Fibroblast of gingiva (primary cell): ENCODE measurements around the gene MYO3B.
A peak's percentile ranks its signal among the peaks of the same experiment; 100 is the strongest.
"Not testable (repeated sequence)": the region's sequence is repeated elsewhere in the genome, so short reads cannot be mapped to it uniquely, and the experiment has no call there.

ENCODE experiments used
- DNase-seq: peaks from one replicate; pipeline ENCODE4 v3.0.0-alpha.2; 2011; ENCODE audit warnings: low read depth

The MYO3B gene

GRCh38 chr2:170639635-170640034 is 461.7 kb downstream of the MYO3B start:
- no peak for DNase-seq

GRCh38 chr2:170641961-170642360 is 464.0 kb downstream of the MYO3B start:
- no peak for DNase-seq

- no peak for DNase-seq
Observed at GRCh38 chr2:170643346-170643745, 465.4 kb downstream of the MYO3B start.

- DNase-seq, result no peak
Observed at GRCh38 chr2:170647741-170648436, 469.9 kb downstream of the MYO3B start.

- DNase-seq, result no peak
Observed at GRCh38 chr2:170651624-170652325, 473.8 kb downstream of the MYO3B start.

GRCh38 chr2:170652637-170653417 is 474.9 kb downstream of the MYO3B start:
- no peak for DNase-seq

GRCh38 chr2:170656669-170657068 is 478.7 kb downstream of the MYO3B start:
- DNase-seq, result no peak

GRCh38 chr2:170660409-170660808 is 482.5 kb downstream of the MYO3B start:
- DNase-seq, result peak; percentile 38

GRCh38 chr2:170665743-170666142 is 487.8 kb downstream of the MYO3B start:
- no peak for DNase-seq

- DNase-seq, result no peak
Observed at GRCh38 chr2:170669909-170670308, 492.0 kb downstream of the MYO3B start.

- no peak for DNase-seq
Observed at GRCh38 chr2:170670651-170671050, 492.7 kb downstream of the MYO3B start.

GRCh38 chr2:170671079-170671478 is 493.1 kb downstream of the MYO3B start:
- no peak for DNase-seq

GRCh38 chr2:170674282-170674681 is 496.3 kb downstream of the MYO3B start:
- not testable (repeated sequence) for DNase-seq

- DNase-seq, result no peak
Observed at GRCh38 chr2:170675701-170676100, 497.8 kb downstream of the MYO3B start.

- DNase-seq, result no peak
Observed at GRCh38 chr2:170679607-170680079, 501.7 kb downstream of the MYO3B start.

- DNase-seq, result no peak
Observed at GRCh38 chr2:170680172-170680941, 502.4 kb downstream of the MYO3B start.

GRCh38 chr2:170681311-170681710 is 503.4 kb downstream of the MYO3B start:
- DNase-seq, result peak; percentile 16

- no peak for DNase-seq
Observed at GRCh38 chr2:170685591-170685990, 507.6 kb downstream of the MYO3B start.

GRCh38 chr2:170689481-170689880 is 511.5 kb downstream of the MYO3B start:
- no peak for DNase-seq

- DNase-seq, result no peak
Observed at GRCh38 chr2:170690640-170691039, 512.7 kb downstream of the MYO3B start.

- no peak for DNase-seq
Observed at GRCh38 chr2:170694316-170694715, 516.4 kb downstream of the MYO3B start.
